ENCODE data around the gene MORC2.

GRCh38 chr22:31001124-31001770 lies 32.7 kb upstream of the MORC2 start:
- TF ChIP-seq POU6F1 (CRISPR knock-in tag; IDR thresholded peaks at IDR 0.05; ENCODE audit: borderline replicate concordance, low read depth) = no peak
- TF ChIP-seq PATZ1 (CRISPR knock-in tag; IDR thresholded peaks at IDR 0.05; ENCODE audit: borderline replicate concordance) = no peak
- no peak for TF ChIP-seq ZNF8 (CRISPR knock-in tag; IDR thresholded peaks at IDR 0.05)
- no peak for TF ChIP-seq CREB5 (CRISPR knock-in tag; IDR thresholded peaks at IDR 0.05; ENCODE audit: low read depth)
